HG02763 (cell line): ENCODE measurements around the gene SHOC2.

ENCODE experiments used
- ATAC-seq: cut with Tn5 transposase; IDR thresholded peaks from one replicate; pipeline ENCODE4 v1.9.1; 2021; ENCODE audit warnings: mild to moderate bottlenecking, moderate library complexity; ENCODE audit not compliant: unreplicated experiment

The SHOC2 gene

GRCh38 chr10:110944792-110945396, 25.5 kb downstream of the SHOC2 start:
- ATAC-seq: no peak

- no peak for ATAC-seq
Observed at GRCh38 chr10:110946496-110946895, 27.1 kb downstream of the SHOC2 start.

GRCh38 chr10:110947061-110947595, 27.7 kb downstream of the SHOC2 start:
- ATAC-seq: no peak

- no peak for ATAC-seq
Observed at GRCh38 chr10:110951381-110951780, 32.0 kb downstream of the SHOC2 start.

GRCh38 chr10:110957606-110958005, 38.2 kb downstream of the SHOC2 start:
- ATAC-seq: no peak

GRCh38 chr10:110959379-110960332, 40.3 kb downstream of the SHOC2 start:
- no peak for ATAC-seq

- ATAC-seq: no peak
Observed at GRCh38 chr10:110960333-110960712, 40.9 kb downstream of the SHOC2 start.

GRCh38 chr10:110962443-110962842, 43.0 kb downstream of the SHOC2 start:
- no peak for ATAC-seq

GRCh38 chr10:110963162-110963561, 43.8 kb downstream of the SHOC2 start:
- no peak for ATAC-seq

GRCh38 chr10:110964681-110965080, 45.3 kb downstream of the SHOC2 start:
- ATAC-seq: no peak

- no peak for ATAC-seq
Observed at GRCh38 chr10:110965216-110965615, 45.8 kb downstream of the SHOC2 start.

- ATAC-seq: no peak
Observed at GRCh38 chr10:110966146-110966545, 46.7 kb downstream of the SHOC2 start.

- no peak for ATAC-seq
Observed at GRCh38 chr10:110967009-110967630, 47.7 kb downstream of the SHOC2 start.

GRCh38 chr10:110967645-110968044, 48.2 kb downstream of the SHOC2 start:
- ATAC-seq: no peak

GRCh38 chr10:110969183-110969582, 49.8 kb downstream of the SHOC2 start:
- no peak for ATAC-seq

GRCh38 chr10:110971638-110972037, 52.2 kb downstream of the SHOC2 start:
- no peak for ATAC-seq

GRCh38 chr10:110972231-110973134, 53.1 kb downstream of the SHOC2 start:
- ATAC-seq: no peak

- ATAC-seq: no peak
Observed at GRCh38 chr10:110973400-110973799, 54.0 kb downstream of the SHOC2 start.

GRCh38 chr10:110976577-110976976, 57.2 kb downstream of the SHOC2 start:
- ATAC-seq: no peak

- no peak for ATAC-seq
Observed at GRCh38 chr10:110977662-110978061, 58.3 kb downstream of the SHOC2 start.
